K562 (cell line): ENCODE measurements around the gene TRAF3. TPM values are rescaled to one million over a fixed set of nuclear protein-coding genes. Genes with fewer than 3 reads are reported as not detected.

Experiments
- HNRNPH1 ChIP-seq: fragments of 200-400 bp; formaldehyde crosslinking; optimal IDR thresholded peaks from 2 replicates; pipeline ENCODE3; 2017; ENCODE audit warnings: low read depth, mild to moderate bottlenecking, low read length, moderate library complexity
- polyA plus RNA-seq, 8 experiments: library from polyadenylated mRNA; depleted of rRNA in 4 of 8; stranded (reverse) in 5 of 8; unstranded in 3 of 8; fragments of >200 nt; fragmentation: Nextera tagmentation in 2 of 8; fragmentation: Illumina TruSeq in 1 of 8; extraction: Ambion mirVana in 2 of 8; extraction: Trizol in 1 of 8; gene quantifications; 2 replicates each; pipeline versions ENCODE4 v1.2.1 to v1.2.3, GENCODE V29; 2011 to 2014; ENCODE audit warnings: inconsistent platforms in 1 of 8, missing spikeins in 1 of 8
- total RNA-seq, 7 experiments: library from RNA; depleted of rRNA in 6 of 7; stranded (reverse); fragments of >200 nt in 6 of 7; fragmentation: Illumina TruSeq in 2 of 7; extraction: Trizol in 2 of 7; gene quantifications; 2 replicates each; pipeline versions ENCODE4 v1.2.1 to v1.2.3, GENCODE V29; 2011 to 2021; ENCODE audit warnings: low replicate concordance in 1 of 7
- TF ChIP-seq, protein P1 (sequence below): fragments of 250-450 bp; sonication (Bioruptor Pico); IDR thresholded peaks from 2 replicates; pipeline ENCODE4 v1.5.0; 2020; ENCODE audit warnings: mild to moderate bottlenecking, borderline replicate concordance
- TF ChIP-seq, protein P2 (sequence below): sonication (generic); formaldehyde crosslinking; IDR thresholded peaks from 2 replicates; pipeline ENCODE4 v1.8.0; 2023; ENCODE audit warnings: missing genetic modification reagents, mild to moderate bottlenecking, borderline replicate concordance

Gene TRAF3
- total and polyA plus RNA-seq, 9 of the 15 experiments (the other 6 are each of a cell fraction or from before 2014, with no cell fraction given), result 0.52 to 21.3 (median 9.9) TPM

DNA sequence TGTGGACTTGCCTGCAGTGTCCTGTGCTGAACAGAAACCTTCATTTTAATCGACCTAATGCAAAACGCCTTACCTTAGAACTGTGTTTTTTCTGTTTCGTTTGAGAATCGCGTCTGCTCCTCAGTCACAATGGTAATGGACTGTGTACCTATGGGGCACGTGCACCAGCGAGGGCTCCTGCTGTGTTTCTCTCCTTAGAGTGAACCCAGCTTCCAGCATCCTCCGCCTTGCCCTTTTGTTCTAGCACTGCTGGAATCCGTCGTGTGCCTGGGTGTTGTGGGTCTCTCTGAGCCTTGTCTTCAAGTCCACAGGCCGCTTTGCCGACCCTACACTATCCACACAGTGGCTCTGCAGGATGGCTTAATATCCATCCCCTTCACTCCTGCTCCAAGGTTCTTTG is 148.9 kb downstream of the TRAF3 start (continued):
- TF ChIP-seq, protein P1, sequence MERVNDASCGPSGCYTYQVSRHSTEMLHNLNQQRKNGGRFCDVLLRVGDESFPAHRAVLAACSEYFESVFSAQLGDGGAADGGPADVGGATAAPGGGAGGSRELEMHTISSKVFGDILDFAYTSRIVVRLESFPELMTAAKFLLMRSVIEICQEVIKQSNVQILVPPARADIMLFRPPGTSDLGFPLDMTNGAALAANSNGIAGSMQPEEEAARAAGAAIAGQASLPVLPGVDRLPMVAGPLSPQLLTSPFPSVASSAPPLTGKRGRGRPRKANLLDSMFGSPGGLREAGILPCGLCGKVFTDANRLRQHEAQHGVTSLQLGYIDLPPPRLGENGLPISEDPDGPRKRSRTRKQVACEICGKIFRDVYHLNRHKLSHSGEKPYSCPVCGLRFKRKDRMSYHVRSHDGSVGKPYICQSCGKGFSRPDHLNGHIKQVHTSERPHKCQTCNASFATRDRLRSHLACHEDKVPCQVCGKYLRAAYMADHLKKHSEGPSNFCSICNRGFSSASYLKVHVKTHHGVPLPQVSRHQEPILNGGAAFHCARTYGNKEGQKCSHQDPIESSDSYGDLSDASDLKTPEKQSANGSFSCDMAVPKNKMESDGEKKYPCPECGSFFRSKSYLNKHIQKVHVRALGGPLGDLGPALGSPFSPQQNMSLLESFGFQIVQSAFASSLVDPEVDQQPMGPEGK (CRISPR knock-in tag), result no peak
- TF ChIP-seq HNRNPH1, result no peak
- TF ChIP-seq, protein P2, sequence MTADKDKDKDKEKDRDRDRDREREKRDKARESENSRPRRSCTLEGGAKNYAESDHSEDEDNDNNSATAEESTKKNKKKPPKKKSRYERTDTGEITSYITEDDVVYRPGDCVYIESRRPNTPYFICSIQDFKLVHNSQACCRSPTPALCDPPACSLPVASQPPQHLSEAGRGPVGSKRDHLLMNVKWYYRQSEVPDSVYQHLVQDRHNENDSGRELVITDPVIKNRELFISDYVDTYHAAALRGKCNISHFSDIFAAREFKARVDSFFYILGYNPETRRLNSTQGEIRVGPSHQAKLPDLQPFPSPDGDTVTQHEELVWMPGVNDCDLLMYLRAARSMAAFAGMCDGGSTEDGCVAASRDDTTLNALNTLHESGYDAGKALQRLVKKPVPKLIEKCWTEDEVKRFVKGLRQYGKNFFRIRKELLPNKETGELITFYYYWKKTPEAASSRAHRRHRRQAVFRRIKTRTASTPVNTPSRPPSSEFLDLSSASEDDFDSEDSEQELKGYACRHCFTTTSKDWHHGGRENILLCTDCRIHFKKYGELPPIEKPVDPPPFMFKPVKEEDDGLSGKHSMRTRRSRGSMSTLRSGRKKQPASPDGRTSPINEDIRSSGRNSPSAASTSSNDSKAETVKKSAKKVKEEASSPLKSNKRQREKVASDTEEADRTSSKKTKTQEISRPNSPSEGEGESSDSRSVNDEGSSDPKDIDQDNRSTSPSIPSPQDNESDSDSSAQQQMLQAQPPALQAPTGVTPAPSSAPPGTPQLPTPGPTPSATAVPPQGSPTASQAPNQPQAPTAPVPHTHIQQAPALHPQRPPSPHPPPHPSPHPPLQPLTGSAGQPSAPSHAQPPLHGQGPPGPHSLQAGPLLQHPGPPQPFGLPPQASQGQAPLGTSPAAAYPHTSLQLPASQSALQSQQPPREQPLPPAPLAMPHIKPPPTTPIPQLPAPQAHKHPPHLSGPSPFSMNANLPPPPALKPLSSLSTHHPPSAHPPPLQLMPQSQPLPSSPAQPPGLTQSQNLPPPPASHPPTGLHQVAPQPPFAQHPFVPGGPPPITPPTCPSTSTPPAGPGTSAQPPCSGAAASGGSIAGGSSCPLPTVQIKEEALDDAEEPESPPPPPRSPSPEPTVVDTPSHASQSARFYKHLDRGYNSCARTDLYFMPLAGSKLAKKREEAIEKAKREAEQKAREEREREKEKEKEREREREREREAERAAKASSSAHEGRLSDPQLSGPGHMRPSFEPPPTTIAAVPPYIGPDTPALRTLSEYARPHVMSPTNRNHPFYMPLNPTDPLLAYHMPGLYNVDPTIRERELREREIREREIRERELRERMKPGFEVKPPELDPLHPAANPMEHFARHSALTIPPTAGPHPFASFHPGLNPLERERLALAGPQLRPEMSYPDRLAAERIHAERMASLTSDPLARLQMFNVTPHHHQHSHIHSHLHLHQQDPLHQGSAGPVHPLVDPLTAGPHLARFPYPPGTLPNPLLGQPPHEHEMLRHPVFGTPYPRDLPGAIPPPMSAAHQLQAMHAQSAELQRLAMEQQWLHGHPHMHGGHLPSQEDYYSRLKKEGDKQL (CRISPR knock-in tag), result no peak
- TF ChIP-seq, all 486 proteins: peak for 0
